ENCODE measurements around the gene TMEM59.
"Not testable (repeated sequence)": the region's sequence is repeated elsewhere in the genome, so short reads cannot be mapped to it uniquely, and the experiment has no call there.

TMEM59 gene

DNA sequence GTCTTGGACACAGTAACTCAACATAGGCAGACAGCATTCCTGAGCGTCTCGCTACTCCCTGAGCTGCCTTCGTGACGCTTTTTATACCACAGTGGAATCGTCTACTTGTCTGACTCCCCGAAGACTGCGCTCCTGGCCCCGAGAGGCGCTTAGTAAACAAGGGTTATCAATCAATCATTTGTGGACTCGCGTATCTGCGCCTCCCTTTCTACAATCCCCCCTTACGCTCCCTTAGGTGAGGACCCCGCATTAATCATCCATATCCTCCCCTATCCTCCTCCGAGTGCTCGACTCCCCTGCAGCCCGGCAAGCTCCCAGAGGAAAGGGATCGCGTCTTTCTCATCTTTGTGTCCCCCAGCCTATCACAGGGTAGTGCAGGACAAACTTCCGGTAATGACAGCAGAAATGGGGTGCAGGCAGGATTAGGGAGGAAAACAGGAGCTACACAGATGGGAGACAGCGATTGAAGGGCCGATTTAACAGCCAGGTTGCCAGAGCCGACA lies 522 bp downstream of the TMEM59 start:
- no peak for TF ChIP-seq ZFX (IDR thresholded peaks at IDR 0.05; ENCODE audit: borderline replicate concordance)
- TF ChIP-seq, protein P1, sequence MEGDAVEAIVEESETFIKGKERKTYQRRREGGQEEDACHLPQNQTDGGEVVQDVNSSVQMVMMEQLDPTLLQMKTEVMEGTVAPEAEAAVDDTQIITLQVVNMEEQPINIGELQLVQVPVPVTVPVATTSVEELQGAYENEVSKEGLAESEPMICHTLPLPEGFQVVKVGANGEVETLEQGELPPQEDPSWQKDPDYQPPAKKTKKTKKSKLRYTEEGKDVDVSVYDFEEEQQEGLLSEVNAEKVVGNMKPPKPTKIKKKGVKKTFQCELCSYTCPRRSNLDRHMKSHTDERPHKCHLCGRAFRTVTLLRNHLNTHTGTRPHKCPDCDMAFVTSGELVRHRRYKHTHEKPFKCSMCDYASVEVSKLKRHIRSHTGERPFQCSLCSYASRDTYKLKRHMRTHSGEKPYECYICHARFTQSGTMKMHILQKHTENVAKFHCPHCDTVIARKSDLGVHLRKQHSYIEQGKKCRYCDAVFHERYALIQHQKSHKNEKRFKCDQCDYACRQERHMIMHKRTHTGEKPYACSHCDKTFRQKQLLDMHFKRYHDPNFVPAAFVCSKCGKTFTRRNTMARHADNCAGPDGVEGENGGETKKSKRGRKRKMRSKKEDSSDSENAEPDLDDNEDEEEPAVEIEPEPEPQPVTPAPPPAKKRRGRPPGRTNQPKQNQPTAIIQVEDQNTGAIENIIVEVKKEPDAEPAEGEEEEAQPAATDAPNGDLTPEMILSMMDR (IDR thresholded peaks at IDR 0.05) = no peak
- peak overlapping the region; percentile 83 for H3K27ac ChIP-seq

DNA sequence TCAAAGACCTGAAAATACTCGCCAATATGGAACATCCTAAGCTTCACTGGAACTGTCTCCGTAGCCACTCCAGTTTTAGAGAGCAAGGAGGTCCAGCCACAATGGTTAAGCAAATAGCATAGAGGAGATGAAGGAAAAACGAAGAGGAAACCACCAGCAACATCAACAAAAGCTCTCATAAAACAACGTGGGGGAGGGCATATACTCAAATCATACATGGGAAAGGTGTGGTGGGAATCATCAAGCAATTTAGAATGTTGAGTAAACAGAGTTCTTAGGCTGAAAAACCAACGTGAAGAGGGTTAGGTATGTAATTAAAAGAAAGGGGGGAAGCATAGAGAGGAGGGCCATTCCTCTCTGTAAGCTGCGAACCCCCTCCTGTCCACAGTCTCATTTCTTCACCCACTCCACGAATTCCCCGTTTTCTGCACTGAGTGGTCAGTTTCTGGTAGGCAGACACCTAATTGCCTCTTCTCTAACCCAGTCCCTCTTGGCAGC lies 1.0 kb downstream of the TMEM59 start:
- no peak for TF ChIP-seq ZFX (IDR thresholded peaks at IDR 0.05; ENCODE audit: borderline replicate concordance)
- TF ChIP-seq, protein P1 (IDR thresholded peaks at IDR 0.05) = no peak
- H3K27ac ChIP-seq = peak overlapping the region; percentile 83

GRCh38 chr1:54050435-54050834 lies 2.6 kb downstream of the TMEM59 start:
- H3K27ac ChIP-seq = not testable (repeated sequence)

- peak overlapping the region; percentile 32 for H3K27ac ChIP-seq
- TF ChIP-seq, protein P1 (IDR thresholded peaks at IDR 0.05) = no peak
- TF ChIP-seq ZFX (IDR thresholded peaks at IDR 0.05; ENCODE audit: borderline replicate concordance) = no peak
Measured at GRCh38 chr1:54047384-54048305, 5.4 kb downstream of the TMEM59 start.

DNA sequence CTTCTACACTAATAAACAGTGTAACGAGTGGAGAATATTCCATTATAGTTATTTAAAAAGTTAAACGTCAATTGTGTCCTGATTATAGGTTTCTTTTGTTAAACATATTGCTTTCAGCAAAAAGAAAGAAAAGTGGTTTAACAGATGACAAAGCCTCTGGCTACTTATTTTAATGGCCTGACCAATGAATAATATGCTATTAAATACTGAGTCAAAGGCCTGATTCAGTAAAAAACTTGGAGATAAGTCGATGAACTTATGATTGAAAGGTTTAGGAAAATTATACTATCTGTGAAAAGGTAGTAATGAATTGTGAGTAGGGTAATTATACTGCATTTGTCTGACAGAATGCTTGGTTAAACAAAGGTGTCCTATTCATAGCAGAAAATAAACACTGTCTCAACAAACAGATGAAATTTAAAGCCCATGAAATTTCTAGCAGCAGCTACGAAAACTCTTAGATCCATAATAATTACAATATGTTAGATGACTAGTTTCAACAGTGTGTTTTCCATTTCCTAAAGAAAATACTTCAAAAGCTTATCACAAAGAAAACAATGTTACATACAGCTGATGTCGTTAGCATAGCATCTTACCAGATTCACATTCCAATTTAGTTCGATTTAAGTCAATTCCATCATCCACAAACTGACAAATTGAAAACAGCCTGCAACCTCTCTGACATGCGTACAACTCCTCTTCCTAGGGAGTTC lies 6.2 kb downstream of the TMEM59 start:
- TF ChIP-seq, protein P1 (IDR thresholded peaks at IDR 0.05) = no peak
- TF ChIP-seq ZFX (IDR thresholded peaks at IDR 0.05; ENCODE audit: borderline replicate concordance) = no peak
- peak overlapping the region; percentile 32 for H3K27ac ChIP-seq

DNA sequence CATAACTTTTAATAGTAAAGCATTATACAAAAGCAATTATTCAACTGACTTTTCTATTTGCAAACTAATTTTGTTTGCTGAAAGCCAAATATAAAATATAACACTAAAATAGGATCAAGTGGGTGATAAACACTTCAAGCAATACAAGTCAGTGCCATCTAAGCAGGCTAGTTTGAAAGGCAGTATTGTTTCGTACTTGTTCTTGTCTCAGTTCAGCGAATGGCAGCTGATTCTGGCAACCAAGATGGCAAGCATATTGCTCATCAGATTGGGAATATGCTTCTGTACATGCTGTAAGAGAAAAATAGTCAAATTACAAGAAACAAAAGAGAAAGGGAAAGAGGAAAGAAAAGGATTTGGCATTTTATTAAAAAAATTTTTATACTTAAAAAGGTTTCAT lies 7.5 kb downstream of the TMEM59 start:
- no peak overlapping the region for H3K27ac ChIP-seq
- TF ChIP-seq, protein P1 (IDR thresholded peaks at IDR 0.05) = no peak
- no peak for TF ChIP-seq ZFX (IDR thresholded peaks at IDR 0.05; ENCODE audit: borderline replicate concordance)

DNA sequence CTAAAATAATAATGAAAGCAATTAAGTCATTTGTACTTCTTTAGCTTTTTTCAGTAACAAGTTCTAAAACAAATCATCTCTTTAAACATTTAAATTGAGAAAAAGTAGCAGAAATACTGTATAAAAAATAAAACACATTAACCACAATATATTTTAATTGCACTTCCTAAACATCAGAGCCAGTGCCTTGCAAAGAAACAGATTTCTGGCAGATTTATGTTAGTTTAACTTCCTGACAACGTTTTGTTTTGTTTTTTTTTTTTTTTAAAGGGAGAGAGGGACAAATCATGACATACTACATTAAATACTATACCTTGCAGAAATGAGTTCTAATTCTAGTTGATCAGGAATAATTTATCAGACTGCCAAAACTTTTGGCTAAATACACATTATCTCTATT lies 11.2 kb downstream of the TMEM59 start:
- no peak overlapping the region for H3K27ac ChIP-seq
- TF ChIP-seq ZFX (IDR thresholded peaks at IDR 0.05; ENCODE audit: borderline replicate concordance) = no peak
- TF ChIP-seq, protein P1 (IDR thresholded peaks at IDR 0.05) = no peak
